ENCODE results near the gene ZNF853. TPM values are rescaled to one million over a fixed set of nuclear protein-coding genes. Genes with fewer than 3 reads are reported as not detected.
"Not testable (repeated sequence)": the region's sequence is repeated elsewhere in the genome, so short reads cannot be mapped to it uniquely, and the experiment has no call there.

Gene ZNF853
- total RNA-seq, 1 donor from 2014 or later, result 25.7 TPM

DNA sequence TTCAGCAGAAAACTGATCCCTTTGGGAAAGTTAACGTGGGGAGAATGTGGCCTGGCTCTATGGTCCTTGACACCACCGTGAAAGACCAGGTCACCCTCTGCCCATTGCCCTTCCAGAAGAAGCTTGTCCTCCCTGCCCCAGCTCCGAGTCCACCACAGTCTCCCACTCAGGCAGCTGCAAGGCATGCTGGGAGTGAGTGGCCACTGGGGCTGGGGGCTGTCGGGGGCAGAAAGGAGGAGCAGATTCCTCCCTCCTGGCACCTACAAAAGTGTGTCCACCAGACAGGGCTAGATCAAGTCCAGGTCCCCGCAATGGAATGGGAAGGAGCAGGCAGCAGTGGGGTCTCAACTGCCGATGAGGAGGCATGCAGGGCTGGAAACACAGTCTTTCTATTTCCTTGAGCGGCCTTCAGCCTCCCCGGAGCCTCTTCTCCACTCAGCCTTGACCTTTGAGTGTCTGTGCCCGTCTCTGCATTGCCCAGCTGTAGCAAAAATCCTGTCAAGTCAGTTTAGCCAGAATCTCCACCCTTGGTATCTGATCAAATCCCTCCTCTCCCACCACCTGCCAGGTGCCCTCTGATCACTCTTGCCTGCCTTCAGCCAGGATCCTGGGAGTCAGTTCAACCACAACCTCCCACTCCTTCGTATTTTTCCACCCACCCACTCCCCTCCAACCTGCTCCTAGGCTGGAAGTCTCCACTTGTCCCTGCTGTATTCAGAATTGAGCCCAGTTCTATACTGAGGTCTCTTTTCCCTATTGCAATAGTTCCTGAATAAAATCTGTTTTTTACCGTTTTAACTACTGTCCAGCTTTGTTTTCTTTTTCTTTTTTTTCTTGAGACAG lies 14.8 kb downstream of the ZNF853 start:
- no peaks in the 10 kb centered on the region for H3K36me3 ChIP-seq (ENCODE audit: control insufficient read depth, insufficient read depth, low read length)
- no peaks in the 10 kb centered on the region for H3K27me3 ChIP-seq (ENCODE audit: control insufficient read depth, insufficient read depth, low read length)
- H3K4me3 ChIP-seq (ENCODE audit: low read depth, low read length), result no peak overlapping the region
- TF ChIP-seq, protein P1, sequence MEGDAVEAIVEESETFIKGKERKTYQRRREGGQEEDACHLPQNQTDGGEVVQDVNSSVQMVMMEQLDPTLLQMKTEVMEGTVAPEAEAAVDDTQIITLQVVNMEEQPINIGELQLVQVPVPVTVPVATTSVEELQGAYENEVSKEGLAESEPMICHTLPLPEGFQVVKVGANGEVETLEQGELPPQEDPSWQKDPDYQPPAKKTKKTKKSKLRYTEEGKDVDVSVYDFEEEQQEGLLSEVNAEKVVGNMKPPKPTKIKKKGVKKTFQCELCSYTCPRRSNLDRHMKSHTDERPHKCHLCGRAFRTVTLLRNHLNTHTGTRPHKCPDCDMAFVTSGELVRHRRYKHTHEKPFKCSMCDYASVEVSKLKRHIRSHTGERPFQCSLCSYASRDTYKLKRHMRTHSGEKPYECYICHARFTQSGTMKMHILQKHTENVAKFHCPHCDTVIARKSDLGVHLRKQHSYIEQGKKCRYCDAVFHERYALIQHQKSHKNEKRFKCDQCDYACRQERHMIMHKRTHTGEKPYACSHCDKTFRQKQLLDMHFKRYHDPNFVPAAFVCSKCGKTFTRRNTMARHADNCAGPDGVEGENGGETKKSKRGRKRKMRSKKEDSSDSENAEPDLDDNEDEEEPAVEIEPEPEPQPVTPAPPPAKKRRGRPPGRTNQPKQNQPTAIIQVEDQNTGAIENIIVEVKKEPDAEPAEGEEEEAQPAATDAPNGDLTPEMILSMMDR (IDR thresholded peaks at IDR 0.05; ENCODE audit: insufficient read depth, low read length, poor library complexity, severe bottlenecking), result no peak
- no peak for DNase-seq (ENCODE audit: low read depth)

DNA sequence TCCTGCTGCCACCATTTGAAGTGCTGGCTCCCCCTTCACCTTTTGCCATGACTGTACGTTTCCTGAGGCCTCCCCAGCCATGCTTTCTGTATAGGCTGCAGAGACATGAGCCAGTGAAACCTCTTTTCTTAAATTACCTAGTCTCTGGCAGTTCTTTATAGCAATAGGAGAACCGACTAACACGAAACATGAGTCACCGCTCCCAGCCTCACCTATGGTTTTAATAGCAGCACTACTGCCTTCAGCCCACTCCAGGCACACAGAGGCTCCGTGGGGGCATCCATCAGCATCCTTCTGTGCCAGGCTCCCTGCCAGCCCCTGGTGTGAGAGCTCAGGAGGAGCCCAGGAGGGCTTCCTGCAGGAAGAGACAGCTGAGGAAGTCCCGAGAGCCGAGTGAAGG lies 16.2 kb downstream of the ZNF853 start:
- TF ChIP-seq, protein P1 (IDR thresholded peaks at IDR 0.05; ENCODE audit: insufficient read depth, low read length, poor library complexity, severe bottlenecking), result no peak
- Histone ChIP-seq H3K36me3 (ENCODE audit: control insufficient read depth, insufficient read depth, low read length) (no peaks in the 10 kb centered on the region), H3K4me3 (ENCODE audit: low read depth, low read length) (no peak overlapping the region), H3K27me3 (ENCODE audit: control insufficient read depth, insufficient read depth, low read length) (no peaks in the 10 kb centered on the region)
- DNase-seq (ENCODE audit: low read depth), result no peak

DNA sequence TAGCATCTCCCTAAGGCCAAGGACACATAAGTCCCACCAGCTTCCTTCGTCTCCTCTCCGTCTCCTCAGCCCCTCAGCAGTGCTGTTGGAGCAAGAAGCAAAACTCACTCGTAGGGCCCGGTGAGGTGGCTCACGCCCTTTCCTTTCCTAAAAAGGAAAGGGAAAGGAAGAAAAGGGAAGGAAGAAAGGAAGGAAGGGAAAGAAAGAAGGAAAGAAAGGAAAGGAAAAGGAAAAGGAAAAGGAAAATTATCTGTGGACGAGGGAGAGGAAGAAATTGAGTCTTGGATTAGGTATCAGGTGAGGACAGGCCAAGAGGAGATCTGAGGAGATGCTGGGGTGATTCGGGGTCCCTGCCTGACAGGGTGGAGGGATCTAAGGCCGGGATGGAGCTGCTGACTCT lies 18.6 kb downstream of the ZNF853 start:
- no peaks in the 10 kb centered on the region for H3K27me3 ChIP-seq (ENCODE audit: control insufficient read depth, insufficient read depth, low read length)
- no peaks in the 10 kb centered on the region for H3K36me3 ChIP-seq (ENCODE audit: control insufficient read depth, insufficient read depth, low read length)
- TF ChIP-seq, protein P1 (IDR thresholded peaks at IDR 0.05; ENCODE audit: insufficient read depth, low read length, poor library complexity, severe bottlenecking), result no peak
- DNase-seq (ENCODE audit: low read depth), result no peak
- no peak overlapping the region for H3K4me3 ChIP-seq (ENCODE audit: low read depth, low read length)

DNA sequence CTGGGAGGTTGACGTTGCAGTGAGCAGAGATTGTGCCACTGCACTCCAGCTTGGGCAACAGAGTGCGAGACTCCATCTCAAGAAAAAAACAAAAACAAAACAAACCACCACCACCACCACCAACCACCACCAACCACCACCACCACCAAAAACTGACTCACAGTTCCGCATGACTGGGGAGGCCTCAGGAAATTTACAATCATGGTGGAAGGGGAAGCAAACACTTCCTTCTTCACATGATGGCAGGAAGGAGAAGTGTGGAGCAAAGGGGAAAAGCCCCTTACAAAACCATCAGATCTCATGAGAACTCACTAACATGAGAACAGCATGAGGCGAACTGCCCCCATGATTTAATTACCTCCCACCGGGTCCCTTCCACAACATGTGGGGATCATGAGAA lies 19.6 kb downstream of the ZNF853 start:
- not testable (repeated sequence) for H3K4me3 ChIP-seq (ENCODE audit: low read depth, low read length); DNase-seq (ENCODE audit: low read depth); H3K36me3 ChIP-seq (ENCODE audit: control insufficient read depth, insufficient read depth, low read length); H3K27me3 ChIP-seq (ENCODE audit: control insufficient read depth, insufficient read depth, low read length)

DNA sequence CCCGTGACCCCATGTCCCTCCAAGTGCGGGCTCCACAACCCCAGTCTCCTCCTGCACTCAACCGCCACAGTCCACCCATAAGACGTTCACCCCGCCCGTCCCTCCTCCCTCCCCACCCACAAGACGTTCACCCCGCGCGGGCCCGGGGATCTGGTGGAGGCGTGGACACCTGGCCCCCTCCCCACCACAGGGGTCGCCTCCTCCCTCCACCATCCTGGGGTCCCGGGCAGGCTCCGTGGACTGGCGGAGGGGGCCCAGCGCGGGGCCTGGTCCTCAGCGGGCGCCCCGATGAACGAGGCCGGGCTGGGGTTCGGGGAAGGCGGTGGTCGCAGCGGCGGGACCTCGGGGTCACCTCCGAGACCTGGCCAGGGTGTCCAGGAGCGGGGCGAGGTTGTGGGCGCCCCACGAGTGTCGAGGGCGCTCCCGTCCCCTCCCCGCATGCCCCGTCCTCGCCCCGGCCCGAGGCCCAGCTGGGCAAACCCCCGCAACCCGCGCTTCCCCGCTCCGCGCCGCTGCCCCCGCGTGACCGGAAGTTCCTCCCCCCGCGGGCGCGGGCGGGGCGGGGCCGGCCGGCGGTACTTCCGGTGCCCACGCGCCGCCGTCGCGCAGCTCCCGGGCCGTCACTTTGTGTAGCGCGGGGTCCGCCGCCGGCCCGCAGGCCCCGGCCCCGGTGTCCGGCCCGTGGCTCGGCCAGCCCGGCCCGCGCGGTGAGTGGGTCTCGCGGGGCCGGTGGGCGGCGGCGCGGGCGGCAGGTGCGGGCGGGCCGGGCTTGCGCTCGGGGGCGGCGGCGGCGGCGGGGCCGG lies 21.5 kb downstream of the ZNF853 start, which contains the start of gene ZNF316:
Gene ZNF316, plus strand, starts transcription at position 578 of the 803 bp plus-strand sequence. CDS start 5,092 bp downstream, outside the sequence.
- TF ChIP-seq, protein P1 (IDR thresholded peaks at IDR 0.05; ENCODE audit: insufficient read depth, low read length, poor library complexity, severe bottlenecking), result no peak
- Histone ChIP-seq H3K36me3 (ENCODE audit: control insufficient read depth, insufficient read depth, low read length) (no peaks in the 10 kb centered on the region), H3K27me3 (ENCODE audit: control insufficient read depth, insufficient read depth, low read length) (no peaks in the 10 kb centered on the region), H3K4me3 (ENCODE audit: low read depth, low read length) (peak within 1 kb of the TSS; percentile 87)
- no peak for DNase-seq (ENCODE audit: low read depth)

DNA sequence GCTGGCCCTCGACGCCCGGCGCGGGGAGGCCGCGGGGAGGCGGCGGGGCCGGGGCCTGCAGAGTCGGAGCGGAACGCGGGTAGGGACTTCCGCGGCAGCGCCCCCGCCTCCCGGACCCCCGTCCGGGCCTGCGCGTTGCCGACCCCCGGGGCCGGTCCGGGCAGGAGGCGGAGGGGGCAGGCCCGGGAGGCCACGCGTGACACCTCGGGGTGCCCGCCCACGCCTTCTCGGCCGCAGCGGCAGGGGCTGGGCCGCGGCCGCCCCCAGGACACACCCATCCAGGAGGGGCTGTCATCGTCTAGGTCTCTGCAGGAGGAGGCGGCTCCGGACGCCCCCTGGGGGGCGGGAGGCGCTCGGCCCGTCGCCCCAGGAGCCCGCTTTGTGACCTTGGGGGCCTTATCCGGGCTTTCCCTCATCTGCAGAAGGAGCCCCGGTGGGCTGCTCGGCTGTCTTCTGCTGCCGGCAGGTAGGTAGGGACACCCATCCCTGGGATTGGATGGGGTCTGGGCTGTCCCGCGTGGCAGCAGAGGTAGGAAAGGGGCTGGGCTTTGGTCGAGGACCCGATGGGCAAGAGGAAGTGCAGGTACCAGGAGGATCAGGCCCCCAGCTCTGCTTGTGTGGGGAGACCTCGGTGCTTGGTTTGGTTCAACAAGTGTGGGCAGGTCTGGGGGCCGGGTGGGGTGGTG lies 22.3 kb downstream of the ZNF853 start:
- H3K36me3 ChIP-seq (ENCODE audit: control insufficient read depth, insufficient read depth, low read length), result no peaks in the 10 kb centered on the region
- DNase-seq (ENCODE audit: low read depth), result no peak
- TF ChIP-seq, protein P1 (IDR thresholded peaks at IDR 0.05; ENCODE audit: insufficient read depth, low read length, poor library complexity, severe bottlenecking), result peak; percentile 19
- no peaks in the 10 kb centered on the region for H3K27me3 ChIP-seq (ENCODE audit: control insufficient read depth, insufficient read depth, low read length)
- peak overlapping the region; percentile 87 for H3K4me3 ChIP-seq (ENCODE audit: low read depth, low read length)

Measured in kidney epithelial cell (primary cell).